HepG2 (cell line): ENCODE data around the gene ABHD17C. TPM values are rescaled to one million over a fixed set of nuclear protein-coding genes. Genes with fewer than 3 reads are reported as not detected.

ENCODE experiments used
- ETV6 ChIP-seq: sonication (generic); formaldehyde crosslinking; conservative IDR thresholded peaks from 2 replicates; pipeline ENCODE4 v1.4.0; 2020; ENCODE audit warnings: missing genetic modification reagents
- GFI1 ChIP-seq: sonication (generic); formaldehyde crosslinking; IDR thresholded peaks from 2 replicates; pipeline ENCODE4 v1.5.0; 2020; ENCODE audit warnings: missing genetic modification reagents, mild to moderate bottlenecking, borderline replicate concordance
- HMG20B ChIP-seq: conservative IDR thresholded peaks from 2 replicates; pipeline ENCODE4 v1.6.1; 2016; ENCODE audit warnings: missing genetic modification reagents, missing compliant biosample characterization
- PAWR ChIP-seq: sonication (generic); formaldehyde crosslinking; IDR thresholded peaks from 2 replicates; pipeline ENCODE4 v1.4.0; 2020; ENCODE audit warnings: missing genetic modification reagents, mild to moderate bottlenecking, borderline replicate concordance
- SALL1 ChIP-seq: sonication (generic); formaldehyde crosslinking; IDR thresholded peaks from 2 replicates; pipeline ENCODE4 v1.8.0; 2022; ENCODE audit warnings: mild to moderate bottlenecking, missing genetic modification reagents
- SRSF4 ChIP-seq: fragments of 200-400 bp; formaldehyde crosslinking; IDR thresholded peaks from one replicate; pipeline ENCODE4 v1.6.1; 2018; ENCODE audit warnings: mild to moderate bottlenecking, low read depth, low read length, moderate library complexity; ENCODE audit not compliant: poor library complexity, severe bottlenecking
- TAF1 ChIP-seq: sonication (generic); formaldehyde crosslinking; IDR thresholded peaks from 2 replicates; pipeline ENCODE4 v1.4.0; 2020; ENCODE audit warnings: missing genetic modification reagents
- ZIK1 ChIP-seq: sonication (generic); formaldehyde crosslinking; IDR thresholded peaks from 2 replicates; pipeline ENCODE4 v1.5.0; 2020; ENCODE audit warnings: mild to moderate bottlenecking, low read depth, missing genetic modification reagents, borderline replicate concordance
- ZNF652 ChIP-seq: IDR thresholded peaks from 2 replicates; pipeline ENCODE4 v1.6.1; 2016; ENCODE audit warnings: low read depth, borderline replicate concordance
- ZNF768 ChIP-seq: sonication (generic); formaldehyde crosslinking; IDR thresholded peaks from 2 replicates; pipeline ENCODE4 v1.4.0; 2020; ENCODE audit warnings: missing genetic modification reagents
- ZSCAN22 ChIP-seq: sonication (generic); formaldehyde crosslinking; IDR thresholded peaks from 2 replicates; pipeline ENCODE4 v1.4.0; 2020; ENCODE audit warnings: mild to moderate bottlenecking, missing genetic modification reagents
- ZSCAN29 ChIP-seq: sonication (generic); formaldehyde crosslinking; conservative IDR thresholded peaks from 2 replicates; pipeline ENCODE4 v1.4.0; 2020; ENCODE audit warnings: mild to moderate bottlenecking, missing genetic modification reagents
- polyA plus RNA-seq, 8 experiments: library from polyadenylated mRNA; depleted of rRNA in 3 of 8; stranded (reverse) in 7 of 8; unstranded in 1 of 8; fragments of >200 nt; fragmentation: Illumina TruSeq in 4 of 8; extraction: Trizol in 4 of 8; gene quantifications; 2 replicates each; pipeline versions ENCODE4 v1.2.1 to v1.2.3, GENCODE V29; 2011 to 2016; ENCODE audit warnings: low read depth in 4 of 8, missing spikeins in 1 of 8, mixed read lengths in 1 of 8; ENCODE audit not compliant: insufficient read depth in 1 of 8
- total RNA-seq, 5 experiments: library from RNA; depleted of rRNA; stranded (reverse); fragments of >200 nt; fragmentation: Illumina TruSeq; extraction: Trizol; gene quantifications; 2 replicates each; pipeline ENCODE4 v1.2.3, GENCODE V29; 2016; ENCODE audit warnings: low read depth in 1 of 5
- TF ChIP-seq, protein P1 (sequence below), 2 experiments: sonication (generic) in 1 of 2; formaldehyde crosslinking in 1 of 2; IDR thresholded peaks; 2 replicates each; pipeline versions ENCODE4 v1.4.0 to v1.6.1; 2016 to 2020; ENCODE audit warnings: borderline replicate concordance in 1 of 2, low read depth in 1 of 2, mild to moderate bottlenecking in 1 of 2, missing genetic modification reagents in 1 of 2
- TF ChIP-seq, protein P2 (sequence below): IDR thresholded peaks from 2 replicates; pipeline ENCODE4 v1.6.1; 2016; ENCODE audit warnings: mild to moderate bottlenecking
- TF ChIP-seq, protein P3 (sequence below): sonication (generic); formaldehyde crosslinking; IDR thresholded peaks from 2 replicates; pipeline ENCODE4 v1.4.0; 2020; ENCODE audit warnings: low read depth, missing genetic modification reagents
- TF ChIP-seq, protein P4 (sequence below): IDR thresholded peaks from 2 replicates; pipeline ENCODE4 v1.6.1; 2012; ENCODE audit warnings: inconsistent platforms
- TF ChIP-seq, protein P5 (sequence below): sonication (generic); formaldehyde crosslinking; IDR thresholded peaks from 2 replicates; pipeline ENCODE4 v1.4.0; 2020; ENCODE audit warnings: mild to moderate bottlenecking, missing genetic modification reagents, borderline replicate concordance

ABHD17C gene
- total and polyA plus RNA-seq, 2 of the 13 experiments (the other 11 are each of a cell fraction or from before 2014, with no cell fraction given): 2.9 to 3.9 TPM

DNA sequence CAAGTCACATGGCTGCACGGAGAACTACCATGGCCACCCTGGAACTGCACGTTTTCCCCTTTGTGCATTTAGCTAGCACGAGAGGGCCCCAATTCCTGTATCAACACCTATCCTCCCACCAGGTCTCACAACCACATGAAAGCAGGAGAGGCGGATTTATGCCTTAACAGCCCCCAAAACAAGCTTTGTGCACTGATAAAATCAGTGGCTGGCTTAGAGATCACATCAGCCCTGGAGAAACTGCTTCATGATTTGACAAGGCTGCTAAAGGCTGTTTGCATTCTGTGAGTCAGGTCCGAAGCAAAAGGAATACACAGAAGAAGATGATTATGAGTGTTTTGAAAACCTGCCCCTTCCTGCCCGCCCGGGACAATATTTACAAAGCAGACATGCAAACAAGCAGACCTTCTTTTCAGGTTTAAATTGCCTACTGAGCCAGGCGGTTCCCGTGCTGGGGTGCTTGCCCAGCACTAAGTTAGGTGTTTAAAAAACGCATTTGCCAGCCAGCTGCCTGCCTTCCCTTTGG is 109.9 kb downstream of the ABHD17C start (continued):
- TF ChIP-seq, protein P1, sequence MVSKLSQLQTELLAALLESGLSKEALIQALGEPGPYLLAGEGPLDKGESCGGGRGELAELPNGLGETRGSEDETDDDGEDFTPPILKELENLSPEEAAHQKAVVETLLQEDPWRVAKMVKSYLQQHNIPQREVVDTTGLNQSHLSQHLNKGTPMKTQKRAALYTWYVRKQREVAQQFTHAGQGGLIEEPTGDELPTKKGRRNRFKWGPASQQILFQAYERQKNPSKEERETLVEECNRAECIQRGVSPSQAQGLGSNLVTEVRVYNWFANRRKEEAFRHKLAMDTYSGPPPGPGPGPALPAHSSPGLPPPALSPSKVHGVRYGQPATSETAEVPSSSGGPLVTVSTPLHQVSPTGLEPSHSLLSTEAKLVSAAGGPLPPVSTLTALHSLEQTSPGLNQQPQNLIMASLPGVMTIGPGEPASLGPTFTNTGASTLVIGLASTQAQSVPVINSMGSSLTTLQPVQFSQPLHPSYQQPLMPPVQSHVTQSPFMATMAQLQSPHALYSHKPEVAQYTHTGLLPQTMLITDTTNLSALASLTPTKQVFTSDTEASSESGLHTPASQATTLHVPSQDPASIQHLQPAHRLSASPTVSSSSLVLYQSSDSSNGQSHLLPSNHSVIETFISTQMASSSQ (IDR thresholded peaks at IDR 0.05; ENCODE audit: low read depth): peak; percentile 50; the same call in 1 of the 2 replicates
- TF ChIP-seq, protein P1 (CRISPR knock-in tag; IDR thresholded peaks at IDR 0.05; ENCODE audit: borderline replicate concordance): peak; percentile 84
- TF ChIP-seq, protein P2, sequence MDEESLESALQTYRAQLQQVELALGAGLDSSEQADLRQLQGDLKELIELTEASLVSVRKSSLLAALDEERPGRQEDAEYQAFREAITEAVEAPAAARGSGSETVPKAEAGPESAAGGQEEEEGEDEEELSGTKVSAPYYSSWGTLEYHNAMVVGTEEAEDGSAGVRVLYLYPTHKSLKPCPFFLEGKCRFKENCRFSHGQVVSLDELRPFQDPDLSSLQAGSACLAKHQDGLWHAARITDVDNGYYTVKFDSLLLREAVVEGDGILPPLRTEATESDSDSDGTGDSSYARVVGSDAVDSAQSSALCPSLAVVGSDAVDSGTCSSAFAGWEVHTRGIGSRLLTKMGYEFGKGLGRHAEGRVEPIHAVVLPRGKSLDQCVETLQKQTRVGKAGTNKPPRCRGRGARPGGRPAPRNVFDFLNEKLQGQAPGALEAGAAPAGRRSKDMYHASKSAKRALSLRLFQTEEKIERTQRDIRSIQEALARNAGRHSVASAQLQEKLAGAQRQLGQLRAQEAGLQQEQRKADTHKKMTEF (CRISPR knock-in tag): peak; percentile 72; the same call in 1 of the 2 replicates
- TF ChIP-seq, protein P3, sequence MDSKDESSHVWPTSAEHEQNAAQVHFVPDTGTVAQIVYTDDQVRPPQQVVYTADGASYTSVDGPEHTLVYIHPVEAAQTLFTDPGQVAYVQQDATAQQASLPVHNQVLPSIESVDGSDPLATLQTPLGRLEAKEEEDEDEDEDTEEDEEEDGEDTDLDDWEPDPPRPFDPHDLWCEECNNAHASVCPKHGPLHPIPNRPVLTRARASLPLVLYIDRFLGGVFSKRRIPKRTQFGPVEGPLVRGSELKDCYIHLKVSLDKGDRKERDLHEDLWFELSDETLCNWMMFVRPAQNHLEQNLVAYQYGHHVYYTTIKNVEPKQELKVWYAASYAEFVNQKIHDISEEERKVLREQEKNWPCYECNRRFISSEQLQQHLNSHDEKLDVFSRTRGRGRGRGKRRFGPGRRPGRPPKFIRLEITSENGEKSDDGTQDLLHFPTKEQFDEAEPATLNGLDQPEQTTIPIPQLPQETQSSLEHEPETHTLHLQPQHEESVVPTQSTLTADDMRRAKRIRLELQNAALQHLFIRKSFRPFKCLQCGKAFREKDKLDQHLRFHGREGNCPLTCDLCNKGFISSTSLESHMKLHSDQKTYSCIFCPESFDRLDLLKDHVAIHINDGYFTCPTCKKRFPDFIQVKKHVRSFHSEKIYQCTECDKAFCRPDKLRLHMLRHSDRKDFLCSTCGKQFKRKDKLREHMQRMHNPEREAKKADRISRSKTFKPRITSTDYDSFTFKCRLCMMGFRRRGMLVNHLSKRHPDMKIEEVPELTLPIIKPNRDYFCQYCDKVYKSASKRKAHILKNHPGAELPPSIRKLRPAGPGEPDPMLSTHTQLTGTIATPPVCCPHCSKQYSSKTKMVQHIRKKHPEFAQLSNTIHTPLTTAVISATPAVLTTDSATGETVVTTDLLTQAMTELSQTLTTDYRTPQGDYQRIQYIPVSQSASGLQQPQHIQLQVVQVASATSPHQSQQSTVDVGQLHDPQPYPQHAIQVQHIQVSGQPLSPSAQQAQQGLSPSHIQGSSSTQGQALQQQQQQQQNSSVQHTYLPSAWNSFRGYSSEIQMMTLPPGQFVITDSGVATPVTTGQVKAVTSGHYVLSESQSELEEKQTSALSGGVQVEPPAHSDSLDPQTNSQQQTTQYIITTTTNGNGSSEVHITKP (CRISPR knock-in tag): 0 out of 2 replicates have a peak, but pooled peaks have one; percentile 32
- 0 out of 2 replicates have a peak, but pooled peaks have one; percentile 41 for TF ChIP-seq PAWR (CRISPR knock-in tag)
- TF ChIP-seq ETV6 (CRISPR knock-in tag): peak; percentile 47; the same call in 1 of the 2 replicates
- TF ChIP-seq ZNF768: no peak; the same call in 1 of the 2 replicates
- TF ChIP-seq, protein P4, sequence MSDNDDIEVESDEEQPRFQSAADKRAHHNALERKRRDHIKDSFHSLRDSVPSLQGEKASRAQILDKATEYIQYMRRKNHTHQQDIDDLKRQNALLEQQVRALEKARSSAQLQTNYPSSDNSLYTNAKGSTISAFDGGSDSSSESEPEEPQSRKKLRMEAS: peak; percentile 78
- no peak for TF ChIP-seq ZNF652 (CRISPR knock-in tag)
- peak; percentile 93 for TF ChIP-seq GFI1 (CRISPR knock-in tag)
- TF ChIP-seq, protein P5, sequence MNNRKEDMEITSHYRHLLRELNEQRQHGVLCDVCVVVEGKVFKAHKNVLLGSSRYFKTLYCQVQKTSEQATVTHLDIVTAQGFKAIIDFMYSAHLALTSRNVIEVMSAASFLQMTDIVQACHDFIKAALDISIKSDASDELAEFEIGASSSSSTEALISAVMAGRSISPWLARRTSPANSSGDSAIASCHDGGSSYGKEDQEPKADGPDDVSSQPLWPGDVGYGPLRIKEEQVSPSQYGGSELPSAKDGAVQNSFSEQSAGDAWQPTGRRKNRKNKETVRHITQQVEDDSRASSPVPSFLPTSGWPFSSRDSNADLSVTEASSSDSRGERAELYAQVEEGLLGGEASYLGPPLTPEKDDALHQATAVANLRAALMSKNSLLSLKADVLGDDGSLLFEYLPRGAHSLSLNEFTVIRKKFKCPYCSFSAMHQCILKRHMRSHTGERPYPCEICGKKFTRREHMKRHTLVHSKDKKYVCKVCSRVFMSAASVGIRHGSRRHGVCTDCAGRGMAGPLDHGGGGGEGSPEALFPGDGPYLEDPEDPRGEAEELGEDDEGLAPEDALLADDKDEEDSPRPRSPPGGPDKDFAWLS (CRISPR knock-in tag): peak; percentile 54; the same call in 1 of the 2 replicates
- TF ChIP-seq ZSCAN29 (CRISPR knock-in tag): peak; percentile 92
- 0 out of 2 replicates have a peak, but pooled peaks have one; percentile 51 for TF ChIP-seq ZSCAN22 (CRISPR knock-in tag)
- no peak for TF ChIP-seq SRSF4
- TF ChIP-seq ZIK1 (CRISPR knock-in tag): no peak
- peak; percentile 96 for TF ChIP-seq HMG20B (CRISPR knock-in tag)
- TF ChIP-seq SALL1 (CRISPR knock-in tag): peak; percentile 94
- TF ChIP-seq TAF1 (CRISPR knock-in tag): peak; percentile 15; the same call in 1 of the 2 replicates
